ENCODE data around the gene IL1RAPL1. TPM values are rescaled to one million over a fixed set of nuclear protein-coding genes. Genes with fewer than 3 reads are reported as not detected.

IL1RAPL1 gene
- total RNA-seq, 2 donors from 2014 or later, result 0.54 TPM; not detected in 1

DNA sequence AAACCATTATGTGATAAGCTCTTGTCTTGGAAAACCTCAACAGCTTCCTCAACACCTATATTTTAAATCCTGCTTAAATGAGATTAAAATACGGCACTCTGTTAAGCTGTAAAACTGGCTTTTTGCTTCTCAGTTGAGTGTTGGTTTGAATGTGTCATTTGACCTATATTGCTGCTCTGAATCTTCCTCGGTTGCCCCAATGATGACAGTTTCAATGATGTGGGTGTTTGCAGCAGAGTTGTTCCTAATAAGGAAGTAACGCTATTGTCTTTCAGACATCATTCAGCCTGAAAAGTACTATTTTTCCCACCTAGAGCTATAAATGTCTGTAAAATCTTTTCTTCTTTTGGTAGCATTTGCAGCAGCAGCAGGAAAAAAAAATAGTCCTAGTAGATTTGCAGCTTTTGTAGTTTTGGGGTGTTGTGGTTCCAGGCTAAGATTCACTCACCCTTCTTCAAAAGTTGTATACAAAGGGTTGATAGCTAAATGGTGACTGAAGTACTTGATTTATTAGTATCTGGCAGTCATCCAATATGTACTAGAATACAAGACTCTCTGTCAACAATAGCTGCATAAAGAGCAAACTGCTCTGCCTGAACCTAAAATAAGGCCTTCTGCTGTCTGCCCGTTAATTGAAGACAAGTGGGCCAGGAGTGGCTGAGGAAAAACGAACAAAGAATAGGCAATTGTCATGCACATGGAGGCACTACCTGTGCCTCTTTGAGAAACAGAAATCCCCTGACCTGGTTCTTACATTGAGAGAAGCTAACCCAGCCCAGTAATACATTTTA lies 333.1 kb downstream of the IL1RAPL1 start:
- no peaks in the 10 kb centered on the region for H3K36me3 ChIP-seq
- no peaks in the 10 kb centered on the region for H3K27me3 ChIP-seq (replicated peaks; ENCODE audit: insufficient read depth)
- TF ChIP-seq, protein P1, sequence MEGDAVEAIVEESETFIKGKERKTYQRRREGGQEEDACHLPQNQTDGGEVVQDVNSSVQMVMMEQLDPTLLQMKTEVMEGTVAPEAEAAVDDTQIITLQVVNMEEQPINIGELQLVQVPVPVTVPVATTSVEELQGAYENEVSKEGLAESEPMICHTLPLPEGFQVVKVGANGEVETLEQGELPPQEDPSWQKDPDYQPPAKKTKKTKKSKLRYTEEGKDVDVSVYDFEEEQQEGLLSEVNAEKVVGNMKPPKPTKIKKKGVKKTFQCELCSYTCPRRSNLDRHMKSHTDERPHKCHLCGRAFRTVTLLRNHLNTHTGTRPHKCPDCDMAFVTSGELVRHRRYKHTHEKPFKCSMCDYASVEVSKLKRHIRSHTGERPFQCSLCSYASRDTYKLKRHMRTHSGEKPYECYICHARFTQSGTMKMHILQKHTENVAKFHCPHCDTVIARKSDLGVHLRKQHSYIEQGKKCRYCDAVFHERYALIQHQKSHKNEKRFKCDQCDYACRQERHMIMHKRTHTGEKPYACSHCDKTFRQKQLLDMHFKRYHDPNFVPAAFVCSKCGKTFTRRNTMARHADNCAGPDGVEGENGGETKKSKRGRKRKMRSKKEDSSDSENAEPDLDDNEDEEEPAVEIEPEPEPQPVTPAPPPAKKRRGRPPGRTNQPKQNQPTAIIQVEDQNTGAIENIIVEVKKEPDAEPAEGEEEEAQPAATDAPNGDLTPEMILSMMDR (IDR thresholded peaks at IDR 0.05), result no peak
- H3K9me3 ChIP-seq, result no peaks in the 10 kb centered on the region
- DNase-seq (ENCODE audit: low spot score) (no peak), ATAC-seq (ENCODE audit: insufficient number of reproducible peaks, low FRiP score, low read depth) (no peak)
- H3K4me3 ChIP-seq, result no peak overlapping the region
- no peaks in the 10 kb centered on the region for H3K4me1 ChIP-seq (ENCODE audit: control insufficient read depth in 1 of 2, low read depth in 2 of 2)
- H3K27ac ChIP-seq, result no peak overlapping the region

- ATAC-seq (ENCODE audit: insufficient number of reproducible peaks, low FRiP score, low read depth) (no peak), DNase-seq (ENCODE audit: low spot score) (no peak)
- Histone ChIP-seq H3K27me3 (replicated peaks; ENCODE audit: insufficient read depth) (no peaks in the 10 kb centered on the region), H3K36me3 (no peaks in the 10 kb centered on the region), H3K4me3 (no peak overlapping the region), H3K4me1 (ENCODE audit: control insufficient read depth in 1 of 2, low read depth in 2 of 2) (no peaks in the 10 kb centered on the region), H3K9me3 (no peaks in the 10 kb centered on the region), H3K27ac (no peak overlapping the region)
- TF ChIP-seq, protein P1 (IDR thresholded peaks at IDR 0.05), result no peak
These were observed 334.9 kb downstream of the IL1RAPL1 start for GRCh38 chrX:28922106-28922505.

DNA sequence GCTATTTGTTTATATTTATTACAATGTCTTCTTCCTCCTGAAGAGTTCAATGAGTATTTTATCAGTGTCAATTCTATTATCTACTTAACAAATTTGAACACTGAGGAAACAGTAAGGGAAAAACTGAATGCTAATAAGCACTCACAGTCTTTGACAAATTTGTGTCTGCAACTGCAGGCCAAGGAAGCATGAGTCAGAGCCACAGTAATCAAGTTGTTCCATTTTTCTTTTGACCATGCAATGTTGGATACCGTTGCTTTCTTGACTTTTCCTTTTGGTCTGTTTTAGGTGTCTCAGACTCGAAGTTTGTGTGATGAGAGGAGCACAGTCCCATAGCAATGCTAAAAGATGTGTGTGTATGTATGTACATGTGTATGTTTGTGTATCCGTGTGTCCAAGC lies 359.6 kb downstream of the IL1RAPL1 start:
- no peak for DNase-seq (ENCODE audit: low spot score)
- H3K27me3 ChIP-seq (replicated peaks; ENCODE audit: insufficient read depth), result no peaks in the 10 kb centered on the region
- no peak overlapping the region for H3K27ac ChIP-seq
- H3K4me3 ChIP-seq, result no peak overlapping the region
- TF ChIP-seq, protein P1 (IDR thresholded peaks at IDR 0.05), result no peak
- no peak for ATAC-seq (ENCODE audit: insufficient number of reproducible peaks, low FRiP score, low read depth)
- no peaks in the 10 kb centered on the region for H3K36me3 ChIP-seq
- no peaks in the 10 kb centered on the region for H3K4me1 ChIP-seq (ENCODE audit: control insufficient read depth in 1 of 2, low read depth in 2 of 2)
- no peaks in the 10 kb centered on the region for H3K9me3 ChIP-seq

- H3K4me1 ChIP-seq (ENCODE audit: control insufficient read depth in 1 of 2, low read depth in 2 of 2), result no peaks in the 10 kb centered on the region
- ATAC-seq (ENCODE audit: insufficient number of reproducible peaks, low FRiP score, low read depth) (no peak), DNase-seq (ENCODE audit: low spot score) (no peak)
- no peaks in the 10 kb centered on the region for H3K36me3 ChIP-seq
- no peak overlapping the region for H3K27ac ChIP-seq
- H3K4me3 ChIP-seq, result no peak overlapping the region
- TF ChIP-seq, protein P1 (IDR thresholded peaks at IDR 0.05), result no peak
- H3K27me3 ChIP-seq (replicated peaks; ENCODE audit: insufficient read depth), result no peaks in the 10 kb centered on the region
- no peaks in the 10 kb centered on the region for H3K9me3 ChIP-seq
These were observed 372.8 kb downstream of the IL1RAPL1 start for GRCh38 chrX:28960063-28960462.

DNA sequence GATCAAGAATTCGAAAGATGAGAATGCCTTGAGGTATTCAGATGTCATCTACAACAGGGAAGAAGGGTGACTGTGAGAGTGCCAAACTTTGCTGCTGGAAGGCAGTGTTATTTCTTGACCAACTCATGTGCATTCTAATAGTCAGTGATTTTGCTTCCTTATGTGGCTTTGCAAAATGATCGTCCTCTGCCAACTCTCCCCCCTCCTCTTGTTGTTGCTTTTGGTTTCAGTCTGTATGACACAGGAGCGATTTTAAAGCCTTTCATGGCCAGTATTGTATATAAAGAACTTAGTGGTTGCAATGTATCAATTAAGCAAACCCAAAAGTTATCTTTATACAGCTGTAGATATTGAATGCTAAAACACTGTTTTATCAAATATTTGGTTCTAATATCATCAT lies 379.1 kb downstream of the IL1RAPL1 start:
- H3K4me3 ChIP-seq, result no peak overlapping the region
- ATAC-seq (ENCODE audit: insufficient number of reproducible peaks, low FRiP score, low read depth) (no peak), DNase-seq (ENCODE audit: low spot score) (no peak)
- H3K9me3 ChIP-seq, result no peaks in the 10 kb centered on the region
- H3K36me3 ChIP-seq, result no peaks in the 10 kb centered on the region
- no peaks in the 10 kb centered on the region for H3K27me3 ChIP-seq (replicated peaks; ENCODE audit: insufficient read depth)
- no peaks in the 10 kb centered on the region for H3K4me1 ChIP-seq (ENCODE audit: control insufficient read depth in 1 of 2, low read depth in 2 of 2)
- no peak overlapping the region for H3K27ac ChIP-seq
- TF ChIP-seq, protein P1 (IDR thresholded peaks at IDR 0.05), result no peak

All from thoracic aorta (tissue), 2 donors.